ENCODE results near the gene RAPGEF1.
A peak's percentile ranks its signal among the peaks of the same experiment; 100 is the strongest.

Gene RAPGEF1

DNA sequence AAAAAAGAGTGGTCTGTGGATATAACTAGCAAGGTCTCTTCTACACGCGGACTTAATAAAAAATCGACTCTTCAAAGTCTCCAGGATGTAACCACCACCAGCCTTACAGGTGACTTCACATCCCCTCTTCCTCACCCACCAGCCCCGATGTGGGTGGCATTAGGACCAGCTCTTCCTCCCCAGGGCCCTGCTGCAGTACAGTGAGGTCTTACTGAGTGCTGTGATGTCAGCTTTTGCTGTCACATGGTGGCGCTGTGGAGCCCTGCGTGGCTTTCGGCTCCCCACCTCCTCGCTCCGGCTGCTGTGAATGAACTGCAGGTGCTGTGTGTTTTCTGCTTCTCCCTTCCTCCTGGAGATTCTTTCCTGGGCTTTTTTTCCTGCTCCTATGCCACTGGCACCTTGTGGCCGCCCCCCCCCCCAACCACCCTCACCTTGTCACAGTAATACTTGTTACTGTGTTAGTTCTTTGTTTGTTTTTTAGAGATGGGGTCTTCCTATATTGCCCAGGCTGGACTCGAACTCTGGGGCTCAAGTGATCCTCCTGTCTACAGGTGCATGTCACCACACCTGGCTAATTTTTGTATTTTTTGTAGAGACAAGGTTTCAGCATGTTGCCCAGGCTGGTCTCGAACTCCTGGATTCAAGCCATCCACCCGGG, 15.8 kb upstream of the RAPGEF1 start (continued):
- TF ChIP-seq, protein P1, sequence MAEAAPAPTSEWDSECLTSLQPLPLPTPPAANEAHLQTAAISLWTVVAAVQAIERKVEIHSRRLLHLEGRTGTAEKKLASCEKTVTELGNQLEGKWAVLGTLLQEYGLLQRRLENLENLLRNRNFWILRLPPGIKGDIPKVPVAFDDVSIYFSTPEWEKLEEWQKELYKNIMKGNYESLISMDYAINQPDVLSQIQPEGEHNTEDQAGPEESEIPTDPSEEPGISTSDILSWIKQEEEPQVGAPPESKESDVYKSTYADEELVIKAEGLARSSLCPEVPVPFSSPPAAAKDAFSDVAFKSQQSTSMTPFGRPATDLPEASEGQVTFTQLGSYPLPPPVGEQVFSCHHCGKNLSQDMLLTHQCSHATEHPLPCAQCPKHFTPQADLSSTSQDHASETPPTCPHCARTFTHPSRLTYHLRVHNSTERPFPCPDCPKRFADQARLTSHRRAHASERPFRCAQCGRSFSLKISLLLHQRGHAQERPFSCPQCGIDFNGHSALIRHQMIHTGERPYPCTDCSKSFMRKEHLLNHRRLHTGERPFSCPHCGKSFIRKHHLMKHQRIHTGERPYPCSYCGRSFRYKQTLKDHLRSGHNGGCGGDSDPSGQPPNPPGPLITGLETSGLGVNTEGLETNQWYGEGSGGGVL (tag by site-specific recombination; IDR thresholded peaks at IDR 0.05), result no peak
- TF ChIP-seq ZNF521 (tag by site-specific recombination; IDR thresholded peaks at IDR 0.05) (no peak), BCL11A (tag by site-specific recombination; IDR thresholded peaks at IDR 0.05; ENCODE audit: low read depth) (no peak), ZNF121 (tag by site-specific recombination; IDR thresholded peaks at IDR 0.05) (peak; percentile 67; the same call in 1 of the 2 replicates), ZFP69B (tag by site-specific recombination; IDR thresholded peaks at IDR 0.05) (no peak), ZNF777 (tag by site-specific recombination; IDR thresholded peaks at IDR 0.05; ENCODE audit: borderline replicate concordance) (no peak), ZNF266 (tag by site-specific recombination; IDR thresholded peaks at IDR 0.05; ENCODE audit: low read depth) (no peak), ZNF776 (tag by site-specific recombination; IDR thresholded peaks at IDR 0.05; ENCODE audit: borderline replicate concordance) (no peak), ZNF530 (tag by site-specific recombination; IDR thresholded peaks at IDR 0.05; ENCODE audit: low read depth) (no peak), ZNF221 (tag by site-specific recombination; IDR thresholded peaks at IDR 0.05; ENCODE audit: borderline replicate concordance) (no peak), ZNF24 (tag by site-specific recombination; IDR thresholded peaks at IDR 0.05) (no peak), ZNF571 (tag by site-specific recombination; IDR thresholded peaks at IDR 0.05) (no peak), KLF16 (tag by site-specific recombination; IDR thresholded peaks at IDR 0.05) (no peak), SP7 (tag by site-specific recombination; IDR thresholded peaks at IDR 0.05) (no peak), ZNF184 (tag by site-specific recombination; IDR thresholded peaks at IDR 0.05) (no peak), ZNF621 (tag by site-specific recombination; IDR thresholded peaks at IDR 0.05) (no peak), SP3 (tag by site-specific recombination; IDR thresholded peaks at IDR 0.05) (no peak), ZNF157 (tag by site-specific recombination; IDR thresholded peaks at IDR 0.05) (no peak), ZNF16 (tag by site-specific recombination; IDR thresholded peaks at IDR 0.05; ENCODE audit: low read depth) (no peak), ZIC2 (tag by site-specific recombination; IDR thresholded peaks at IDR 0.05) (peak; percentile 30; the same call in 1 of the 2 replicates), ZNF202 (tag by site-specific recombination; IDR thresholded peaks at IDR 0.05; ENCODE audit: borderline replicate concordance) (no peak), ZNF670 (tag by site-specific recombination; IDR thresholded peaks at IDR 0.05; ENCODE audit: low read depth) (no peak), ZNF791 (tag by site-specific recombination; IDR thresholded peaks at IDR 0.05) (no peak)
- TF ChIP-seq, protein P2, sequence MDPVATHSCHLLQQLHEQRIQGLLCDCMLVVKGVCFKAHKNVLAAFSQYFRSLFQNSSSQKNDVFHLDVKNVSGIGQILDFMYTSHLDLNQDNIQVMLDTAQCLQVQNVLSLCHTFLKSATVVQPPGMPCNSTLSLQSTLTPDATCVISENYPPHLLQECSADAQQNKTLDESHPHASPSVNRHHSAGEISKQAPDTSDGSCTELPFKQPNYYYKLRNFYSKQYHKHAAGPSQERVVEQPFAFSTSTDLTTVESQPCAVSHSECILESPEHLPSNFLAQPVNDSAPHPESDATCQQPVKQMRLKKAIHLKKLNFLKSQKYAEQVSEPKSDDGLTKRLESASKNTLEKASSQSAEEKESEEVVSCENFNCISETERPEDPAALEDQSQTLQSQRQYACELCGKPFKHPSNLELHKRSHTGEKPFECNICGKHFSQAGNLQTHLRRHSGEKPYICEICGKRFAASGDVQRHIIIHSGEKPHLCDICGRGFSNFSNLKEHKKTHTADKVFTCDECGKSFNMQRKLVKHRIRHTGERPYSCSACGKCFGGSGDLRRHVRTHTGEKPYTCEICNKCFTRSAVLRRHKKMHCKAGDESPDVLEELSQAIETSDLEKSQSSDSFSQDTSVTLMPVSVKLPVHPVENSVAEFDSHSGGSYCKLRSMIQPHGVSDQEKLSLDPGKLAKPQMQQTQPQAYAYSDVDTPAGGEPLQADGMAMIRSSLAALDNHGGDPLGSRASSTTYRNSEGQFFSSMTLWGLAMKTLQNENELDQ (tag by site-specific recombination; IDR thresholded peaks at IDR 0.05; ENCODE audit: low read depth), result no peak
- TF ChIP-seq, protein P3, sequence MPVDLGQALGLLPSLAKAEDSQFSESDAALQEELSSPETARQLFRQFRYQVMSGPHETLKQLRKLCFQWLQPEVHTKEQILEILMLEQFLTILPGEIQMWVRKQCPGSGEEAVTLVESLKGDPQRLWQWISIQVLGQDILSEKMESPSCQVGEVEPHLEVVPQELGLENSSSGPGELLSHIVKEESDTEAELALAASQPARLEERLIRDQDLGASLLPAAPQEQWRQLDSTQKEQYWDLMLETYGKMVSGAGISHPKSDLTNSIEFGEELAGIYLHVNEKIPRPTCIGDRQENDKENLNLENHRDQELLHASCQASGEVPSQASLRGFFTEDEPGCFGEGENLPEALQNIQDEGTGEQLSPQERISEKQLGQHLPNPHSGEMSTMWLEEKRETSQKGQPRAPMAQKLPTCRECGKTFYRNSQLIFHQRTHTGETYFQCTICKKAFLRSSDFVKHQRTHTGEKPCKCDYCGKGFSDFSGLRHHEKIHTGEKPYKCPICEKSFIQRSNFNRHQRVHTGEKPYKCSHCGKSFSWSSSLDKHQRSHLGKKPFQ (tag by site-specific recombination; IDR thresholded peaks at IDR 0.05), result no peak
- TF ChIP-seq, protein P4, sequence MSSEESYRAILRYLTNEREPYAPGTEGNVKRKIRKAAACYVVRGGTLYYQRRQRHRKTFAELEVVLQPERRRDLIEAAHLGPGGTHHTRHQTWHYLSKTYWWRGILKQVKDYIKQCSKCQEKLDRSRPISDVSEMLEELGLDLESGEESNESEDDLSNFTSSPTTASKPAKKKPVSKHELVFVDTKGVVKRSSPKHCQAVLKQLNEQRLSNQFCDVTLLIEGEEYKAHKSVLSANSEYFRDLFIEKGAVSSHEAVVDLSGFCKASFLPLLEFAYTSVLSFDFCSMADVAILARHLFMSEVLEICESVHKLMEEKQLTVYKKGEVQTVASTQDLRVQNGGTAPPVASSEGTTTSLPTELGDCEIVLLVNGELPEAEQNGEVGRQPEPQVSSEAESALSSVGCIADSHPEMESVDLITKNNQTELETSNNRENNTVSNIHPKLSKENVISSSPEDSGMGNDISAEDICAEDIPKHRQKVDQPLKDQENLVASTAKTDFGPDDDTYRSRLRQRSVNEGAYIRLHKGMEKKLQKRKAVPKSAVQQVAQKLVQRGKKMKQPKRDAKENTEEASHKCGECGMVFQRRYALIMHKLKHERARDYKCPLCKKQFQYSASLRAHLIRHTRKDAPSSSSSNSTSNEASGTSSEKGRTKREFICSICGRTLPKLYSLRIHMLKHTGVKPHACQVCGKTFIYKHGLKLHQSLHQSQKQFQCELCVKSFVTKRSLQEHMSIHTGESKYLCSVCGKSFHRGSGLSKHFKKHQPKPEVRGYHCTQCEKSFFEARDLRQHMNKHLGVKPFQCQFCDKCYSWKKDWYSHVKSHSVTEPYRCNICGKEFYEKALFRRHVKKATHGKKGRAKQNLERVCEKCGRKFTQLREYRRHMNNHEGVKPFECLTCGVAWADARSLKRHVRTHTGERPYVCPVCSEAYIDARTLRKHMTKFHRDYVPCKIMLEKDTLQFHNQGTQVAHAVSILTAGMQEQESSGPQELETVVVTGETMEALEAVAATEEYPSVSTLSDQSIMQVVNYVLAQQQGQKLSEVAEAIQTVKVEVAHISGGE (tag by site-specific recombination; conservative IDR thresholded peaks at IDR 0.05; ENCODE audit: low read depth), result no peak
- TF ChIP-seq, protein P5, sequence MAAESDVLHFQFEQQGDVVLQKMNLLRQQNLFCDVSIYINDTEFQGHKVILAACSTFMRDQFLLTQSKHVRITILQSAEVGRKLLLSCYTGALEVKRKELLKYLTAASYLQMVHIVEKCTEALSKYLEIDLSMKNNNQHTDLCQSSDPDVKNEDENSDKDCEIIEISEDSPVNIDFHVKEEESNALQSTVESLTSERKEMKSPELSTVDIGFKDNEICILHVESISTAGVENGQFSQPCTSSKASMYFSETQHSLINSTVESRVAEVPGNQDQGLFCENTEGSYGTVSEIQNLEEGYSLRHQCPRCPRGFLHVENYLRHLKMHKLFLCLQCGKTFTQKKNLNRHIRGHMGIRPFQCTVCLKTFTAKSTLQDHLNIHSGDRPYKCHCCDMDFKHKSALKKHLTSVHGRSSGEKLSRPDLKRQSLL (tag by site-specific recombination; IDR thresholded peaks at IDR 0.05), result no peak
